Bronchial epithelial cell (primary cell): ENCODE results near the gene KRTAP16-1. TPM values are rescaled to one million over a fixed set of nuclear protein-coding genes. Genes with fewer than 3 reads are reported as not detected.
A peak's percentile ranks its signal among the peaks of the same experiment; 100 is the strongest.

Experiments
- DNase-seq: peaks from one replicate; pipeline ENCODE4 v3.0.0-alpha.2; 2010; ENCODE audit warnings: low read depth
- FAIRE-seq: peaks from 2 replicates; lab custom pipeline; 2011; peaks lifted over from hg19 to GRCh38; lab: Jason Lieb, UNC
- H3K27me3 ChIP-seq: 2 replicates; pipeline ENCODE4 v1.5.1; 2011; ENCODE audit warnings: low read length; ENCODE audit not compliant: control insufficient read depth, insufficient read depth
- H3K36me3 ChIP-seq: 2 replicates; pipeline ENCODE4 v1.5.1; 2011; ENCODE audit warnings: low read length; ENCODE audit not compliant: control insufficient read depth, insufficient read depth
- H3K4me3 ChIP-seq: 2 replicates; pipeline ENCODE4 v1.5.1; 2011; ENCODE audit warnings: mild to moderate bottlenecking, low read depth, low read length, control low read depth
- total RNA-seq: library from RNA; depleted of rRNA; stranded (reverse); fragments of >200 nt; gene quantifications from 2 replicates; pipeline ENCODE4 v1.2.1, GENCODE V29; 2014
- TF ChIP-seq, protein P1 (sequence below): IDR thresholded peaks from 2 replicates; pipeline ENCODE4 v1.5.1; 2011; ENCODE audit warnings: mild to moderate bottlenecking, moderate library complexity, low read length, control low read depth, inconsistent platforms; ENCODE audit not compliant: insufficient read depth, severe bottlenecking

Gene KRTAP16-1
- total RNA-seq, 1 donor from 2014 or later = not detected

DNA sequence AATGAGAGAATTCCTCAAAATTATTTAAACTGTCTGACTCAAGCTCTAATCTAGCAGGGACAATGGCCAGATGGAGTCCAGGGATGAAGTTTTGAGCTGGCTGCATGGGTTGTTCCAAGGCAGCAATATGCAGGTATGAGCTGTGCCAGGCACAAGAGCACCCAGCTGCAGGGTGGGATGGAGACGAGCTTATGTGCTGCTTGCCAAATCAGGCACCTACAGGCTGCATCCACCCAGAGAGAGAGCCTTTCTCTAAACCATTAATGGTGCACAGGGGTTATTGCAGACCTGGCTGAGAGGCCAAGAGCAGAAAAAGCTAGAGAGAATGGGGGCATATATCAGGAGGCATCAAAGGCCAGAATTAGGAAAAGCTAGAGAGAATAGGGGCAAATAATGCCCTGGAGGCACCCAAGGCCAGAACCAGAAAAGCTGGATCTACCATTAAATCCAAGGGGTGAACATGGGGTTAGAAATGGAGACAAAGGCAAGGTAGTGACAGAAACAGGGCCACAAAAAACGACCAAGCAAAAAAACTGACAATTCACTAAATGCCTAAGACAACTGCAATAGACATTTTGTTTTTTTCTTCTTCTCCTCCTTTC is 30.6 kb upstream of the KRTAP16-1 start:
- Histone ChIP-seq H3K4me3 (no peak overlapping the region), H3K27me3 (no peaks in the 10 kb centered on the region), H3K36me3 (no peaks in the 10 kb centered on the region)
- DNase-seq = peak; percentile 12
- TF ChIP-seq, protein P1, sequence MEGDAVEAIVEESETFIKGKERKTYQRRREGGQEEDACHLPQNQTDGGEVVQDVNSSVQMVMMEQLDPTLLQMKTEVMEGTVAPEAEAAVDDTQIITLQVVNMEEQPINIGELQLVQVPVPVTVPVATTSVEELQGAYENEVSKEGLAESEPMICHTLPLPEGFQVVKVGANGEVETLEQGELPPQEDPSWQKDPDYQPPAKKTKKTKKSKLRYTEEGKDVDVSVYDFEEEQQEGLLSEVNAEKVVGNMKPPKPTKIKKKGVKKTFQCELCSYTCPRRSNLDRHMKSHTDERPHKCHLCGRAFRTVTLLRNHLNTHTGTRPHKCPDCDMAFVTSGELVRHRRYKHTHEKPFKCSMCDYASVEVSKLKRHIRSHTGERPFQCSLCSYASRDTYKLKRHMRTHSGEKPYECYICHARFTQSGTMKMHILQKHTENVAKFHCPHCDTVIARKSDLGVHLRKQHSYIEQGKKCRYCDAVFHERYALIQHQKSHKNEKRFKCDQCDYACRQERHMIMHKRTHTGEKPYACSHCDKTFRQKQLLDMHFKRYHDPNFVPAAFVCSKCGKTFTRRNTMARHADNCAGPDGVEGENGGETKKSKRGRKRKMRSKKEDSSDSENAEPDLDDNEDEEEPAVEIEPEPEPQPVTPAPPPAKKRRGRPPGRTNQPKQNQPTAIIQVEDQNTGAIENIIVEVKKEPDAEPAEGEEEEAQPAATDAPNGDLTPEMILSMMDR = no peak
- peak; percentile 58 for FAIRE-seq

DNA sequence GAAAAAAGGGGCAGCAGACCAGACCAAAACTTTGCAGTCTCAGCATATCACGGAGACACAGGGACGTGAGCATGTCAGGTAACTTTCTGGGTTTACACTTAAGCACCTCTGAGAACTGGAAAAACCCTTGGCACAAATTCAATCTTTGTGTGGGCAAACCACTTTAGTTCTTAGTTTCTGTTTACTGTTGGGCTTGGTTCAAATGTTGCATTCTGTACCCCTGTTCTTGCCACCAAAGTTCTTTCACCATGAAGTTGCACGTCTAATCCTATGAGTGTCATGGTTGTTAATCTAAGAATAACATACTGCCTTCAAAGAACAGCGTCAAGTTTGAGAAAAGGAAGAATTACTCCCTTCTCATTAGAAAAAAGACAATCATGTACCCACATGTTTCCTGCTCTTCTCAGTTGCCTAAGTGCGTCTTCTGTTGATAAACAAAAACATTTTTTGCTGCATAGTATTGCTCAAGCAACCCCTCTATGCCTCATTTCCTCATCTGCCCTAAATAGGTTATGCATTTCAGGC is 29.9 kb upstream of the KRTAP16-1 start:
- Histone ChIP-seq H3K27me3 (no peaks in the 10 kb centered on the region), H3K4me3 (no peak overlapping the region), H3K36me3 (no peaks in the 10 kb centered on the region)
- no peak for FAIRE-seq
- TF ChIP-seq, protein P1 = no peak
- peak; percentile 97 for DNase-seq

DNA sequence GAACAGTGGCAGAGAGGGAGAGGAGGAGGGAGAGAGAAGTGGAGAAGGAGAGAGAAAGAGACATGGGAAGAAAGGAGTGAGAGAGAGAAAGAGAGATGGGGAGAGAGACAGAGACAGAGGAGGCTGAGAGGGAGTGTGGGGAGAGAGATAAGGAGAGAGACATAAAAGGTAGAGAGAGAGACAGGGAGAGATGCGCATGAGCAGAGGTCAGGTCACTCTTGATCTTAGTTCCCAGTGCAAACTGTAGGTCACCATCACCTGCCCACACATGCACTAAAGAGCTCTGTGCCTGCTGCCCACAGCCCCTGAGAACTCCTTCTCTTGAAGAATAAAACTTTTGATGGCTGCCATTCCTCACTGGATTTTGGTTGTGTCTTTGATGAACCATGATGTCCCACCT is 26.6 kb upstream of the KRTAP16-1 start:
- FAIRE-seq (no peak), DNase-seq (no peak)
- H3K4me3 ChIP-seq = no peak overlapping the region
- H3K27me3 ChIP-seq = no peaks in the 10 kb centered on the region
- TF ChIP-seq, protein P1 = no peak
- H3K36me3 ChIP-seq = no peaks in the 10 kb centered on the region

DNA sequence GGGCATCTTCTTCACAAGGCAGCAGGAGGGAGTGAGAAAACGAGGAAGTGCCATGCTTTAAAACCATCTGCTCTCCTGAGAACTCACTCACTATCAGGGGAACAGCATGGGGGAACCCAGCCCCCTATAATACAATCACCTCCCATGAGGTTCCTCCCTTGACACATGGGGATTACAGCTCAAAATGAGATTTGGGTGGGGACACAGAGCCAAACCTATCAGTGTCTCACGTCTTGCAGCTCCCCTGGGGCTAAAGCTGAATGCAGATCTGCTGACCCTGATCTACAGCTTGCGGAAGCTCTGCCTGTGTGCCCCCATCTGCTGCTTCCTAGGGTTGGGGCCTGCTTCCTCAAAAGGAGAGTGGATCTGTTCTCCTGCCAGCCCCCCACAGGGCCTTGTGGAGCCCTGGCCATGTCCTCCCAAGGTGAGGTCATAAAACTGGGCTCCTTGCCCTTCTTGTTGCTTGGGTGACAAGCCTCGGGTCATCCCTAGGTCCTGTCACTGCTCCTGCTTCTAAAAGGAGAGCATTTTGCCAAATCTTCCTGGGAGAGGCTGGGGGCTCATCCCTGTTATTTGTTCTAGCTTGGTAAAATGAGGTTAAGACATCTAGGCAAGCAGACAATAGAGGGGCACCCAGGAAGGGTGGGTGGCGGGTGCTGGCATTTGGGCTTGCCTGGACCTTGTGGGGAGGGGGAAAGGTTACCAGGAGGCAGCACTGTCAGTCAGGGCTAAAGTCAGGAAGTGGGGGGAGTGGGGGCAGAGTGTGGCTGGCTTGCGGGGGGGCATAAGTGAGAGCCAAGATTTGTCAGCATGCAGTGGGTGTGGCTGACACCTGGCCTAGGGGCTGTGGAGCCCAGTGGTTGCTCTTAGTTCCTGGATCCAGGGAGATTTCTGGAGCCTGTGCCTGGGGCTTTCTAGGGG is 25.5 kb upstream of the KRTAP16-1 start:
- no peak overlapping the region for H3K4me3 ChIP-seq
- H3K36me3 ChIP-seq = no peaks in the 10 kb centered on the region
- TF ChIP-seq, protein P1 = no peak
- no peaks in the 10 kb centered on the region for H3K27me3 ChIP-seq
- no peak for FAIRE-seq
- DNase-seq = no peak

DNA sequence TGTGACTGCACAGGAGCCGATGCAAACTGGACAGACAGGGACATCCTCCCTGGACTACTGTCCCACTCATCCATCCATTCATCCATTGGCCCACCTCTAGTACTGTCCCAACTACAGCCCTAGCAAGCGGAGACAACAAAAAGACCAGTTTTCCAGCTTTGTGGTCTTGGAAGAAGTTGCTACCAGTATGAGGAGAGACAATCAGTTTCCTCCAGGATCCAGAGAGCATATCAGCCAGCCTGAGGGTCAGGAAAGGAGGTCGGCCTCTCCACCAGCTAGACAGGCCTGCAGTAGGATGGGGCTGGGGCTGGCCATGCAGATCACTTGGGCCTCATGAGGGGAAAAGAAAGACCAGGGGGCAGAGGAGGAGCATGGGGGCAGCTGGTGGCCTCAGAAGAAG is 24.7 kb upstream of the KRTAP16-1 start:
- H3K4me3 ChIP-seq = no peak overlapping the region
- no peaks in the 10 kb centered on the region for H3K36me3 ChIP-seq
- TF ChIP-seq, protein P1 = no peak
- FAIRE-seq (no peak), DNase-seq (no peak)
- H3K27me3 ChIP-seq = no peaks in the 10 kb centered on the region
